T-helper 1 cell (primary cell): ENCODE measurements around the gene PTX4.

ENCODE experiments used
- DNase-seq, 5 donors: peaks; one replicate each; pipeline ENCODE4 v3.0.0-alpha.2; 2012 to 2020

The PTX4 gene

GRCh38 chr16:1523581-1524245, 35.0 kb upstream of the PTX4 start:
- no peak for DNase-seq

DNA sequence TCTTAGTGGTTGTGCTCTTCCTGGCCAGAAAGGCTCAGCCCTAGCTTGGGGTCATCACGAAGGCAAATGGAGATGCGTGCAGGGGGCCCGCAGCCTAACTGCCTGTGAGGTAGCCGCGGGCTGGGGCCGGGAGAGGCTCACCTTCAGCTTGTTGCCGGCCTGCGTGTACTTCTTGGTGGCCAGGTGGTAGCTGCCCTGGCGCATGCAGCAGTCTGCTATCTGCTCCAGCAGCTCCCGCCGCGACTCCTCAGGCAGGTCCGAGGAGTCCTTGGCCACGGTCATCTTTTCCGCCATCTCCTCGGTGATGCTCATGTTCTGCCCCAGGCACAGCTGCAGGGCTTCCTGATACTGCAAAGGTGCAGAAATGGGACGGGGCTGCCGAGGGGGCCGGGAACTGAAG, 31.7 kb upstream of the PTX4 start:
- DNase-seq, result no peak

DNA sequence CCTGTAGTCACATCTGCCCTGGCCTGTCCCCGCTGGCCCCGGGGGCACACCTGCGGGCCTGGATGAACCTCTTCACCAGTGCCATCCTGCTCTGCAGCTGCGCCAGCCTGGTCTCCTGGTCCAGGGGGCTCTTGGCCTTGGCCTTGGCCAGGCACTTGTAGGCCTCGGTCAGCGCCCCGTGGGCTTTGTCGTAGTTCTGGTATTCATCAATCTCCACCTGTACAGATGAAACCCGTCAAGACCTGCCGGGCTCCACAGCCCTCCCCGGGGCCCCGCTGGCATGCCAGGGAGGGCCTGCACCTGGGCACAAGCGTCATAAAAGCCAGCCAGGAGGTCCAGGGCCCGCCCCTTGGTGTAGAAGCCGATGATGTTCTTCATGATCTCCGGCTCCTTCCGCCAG, 31.1 kb upstream of the PTX4 start:
- DNase-seq, result no peak

GRCh38 chr16:1518626-1519135, 29.9 kb upstream of the PTX4 start:
- no peak for DNase-seq

- no peak for DNase-seq
These were observed 25.8 kb upstream of the PTX4 start for GRCh38 chr16:1514507-1514906.

DNA sequence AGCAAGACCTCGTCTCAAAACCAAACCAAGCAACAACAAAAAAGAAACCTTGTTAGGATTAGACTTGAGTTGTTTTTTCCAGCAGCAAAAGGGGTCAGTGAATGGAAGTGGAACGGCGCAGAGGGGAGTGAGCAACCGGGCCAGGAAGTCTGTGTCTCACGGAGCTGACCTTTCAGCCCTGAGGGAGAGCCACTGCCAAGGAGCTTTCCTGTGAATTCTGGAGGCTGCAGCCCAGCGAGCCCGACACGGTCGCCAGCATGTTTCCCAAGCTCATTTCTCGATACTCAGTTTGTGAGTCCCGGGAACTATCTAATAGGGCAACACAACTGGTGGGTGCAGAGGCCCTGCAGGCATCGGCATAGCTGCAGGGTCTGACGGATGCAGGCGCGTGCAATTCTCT, 24.0 kb upstream of the PTX4 start:
- no peak for DNase-seq

DNA sequence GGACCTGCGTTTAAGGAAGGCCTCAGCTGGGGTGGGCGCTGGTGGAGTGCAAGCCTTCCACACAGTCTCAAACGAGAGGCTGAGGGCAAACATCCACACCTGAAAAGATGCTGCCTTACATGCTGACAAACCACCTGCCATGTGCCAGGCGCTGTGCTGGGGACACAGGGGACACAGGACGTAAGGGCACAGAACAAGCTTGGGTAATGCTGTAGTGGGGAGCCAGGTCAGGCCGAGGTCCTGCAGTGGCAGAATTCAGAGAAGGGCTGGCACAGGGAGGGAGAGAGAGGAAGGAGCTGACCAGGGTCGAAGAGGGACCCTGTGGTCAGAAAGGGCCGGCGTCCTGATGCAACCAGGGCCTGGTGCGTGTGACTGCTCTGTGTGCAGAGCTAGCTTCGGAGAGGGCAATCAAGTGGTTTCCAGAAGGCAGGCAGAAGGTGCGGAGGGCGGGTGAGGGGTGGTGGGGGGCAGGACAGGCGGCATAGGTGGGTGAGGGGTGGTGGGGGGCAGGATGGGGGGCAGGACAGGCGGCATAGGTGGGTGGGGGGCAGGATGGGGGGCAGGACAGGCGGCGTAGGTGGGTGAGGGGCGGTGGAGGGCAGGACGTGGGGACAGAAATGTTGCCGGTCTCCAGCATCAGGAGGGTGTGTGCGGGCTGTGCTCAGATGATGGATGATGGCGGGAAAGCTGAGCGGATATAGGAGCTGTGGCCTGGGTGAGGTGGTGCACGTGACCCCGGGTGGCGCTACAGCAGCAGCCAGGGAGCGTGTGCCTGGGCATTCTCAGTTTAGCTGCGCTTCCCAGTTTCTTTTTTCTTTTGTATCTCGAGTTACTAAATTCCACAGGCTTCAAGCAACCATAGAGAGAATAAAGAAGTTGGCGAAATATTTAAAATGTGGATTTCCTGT, 23.2 kb upstream of the PTX4 start:
- no peak for DNase-seq

DNA sequence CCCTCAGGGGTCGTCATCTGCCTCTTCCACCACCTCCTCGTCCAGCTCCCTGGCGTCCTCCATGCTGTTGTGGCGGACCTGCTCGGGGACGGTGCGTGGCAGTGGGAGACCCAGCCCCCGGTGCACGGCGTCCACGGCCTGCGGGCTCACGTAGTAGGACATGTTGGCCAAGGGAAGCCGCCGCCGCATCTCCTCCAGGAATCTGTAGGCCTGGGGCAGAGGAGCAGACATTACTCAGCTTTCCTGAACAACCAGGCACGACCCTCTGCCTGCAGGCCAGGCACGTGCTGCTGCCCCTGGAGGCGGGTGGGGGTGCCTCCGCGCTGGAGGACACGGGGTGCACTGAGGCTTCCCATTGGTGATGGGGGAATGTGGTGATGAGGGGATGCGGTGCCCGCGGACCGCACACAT, 22.2 kb upstream of the PTX4 start:
- no peak for DNase-seq

GRCh38 chr16:1510272-1510671, 21.5 kb upstream of the PTX4 start:
- no peak for DNase-seq

- no peak for DNase-seq
These were observed 20.8 kb upstream of the PTX4 start for GRCh38 chr16:1509307-1510221.

GRCh38 chr16:1508494-1509187, 19.9 kb upstream of the PTX4 start:
- no peak for DNase-seq

GRCh38 chr16:1506494-1507213, 17.9 kb upstream of the PTX4 start:
- no peak for DNase-seq

DNA sequence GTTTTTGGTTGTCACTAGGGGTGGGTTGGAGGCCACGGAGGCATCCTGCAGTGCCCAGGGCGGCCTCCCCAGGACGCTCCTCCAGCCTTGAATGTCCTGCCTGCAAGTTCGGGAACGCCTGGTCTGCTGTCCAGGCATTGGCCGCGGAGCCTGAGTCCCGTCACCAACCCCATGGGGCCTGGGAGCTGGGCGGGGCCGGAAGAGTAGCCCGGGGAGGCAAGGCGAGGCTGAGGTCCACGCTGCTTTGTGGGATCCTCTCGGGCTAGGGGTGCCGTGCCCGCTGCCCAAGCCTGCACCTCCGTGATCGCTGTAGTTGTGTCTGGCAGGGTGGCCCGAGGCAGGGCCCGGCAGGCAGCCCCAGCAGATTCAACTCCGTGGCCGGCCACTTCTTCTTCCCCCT, 17.2 kb upstream of the PTX4 start:
- DNase-seq, result no peak

GRCh38 chr16:1505073-1505844, 16.5 kb upstream of the PTX4 start:
- no peak for DNase-seq

GRCh38 chr16:1503110-1503955, 14.6 kb upstream of the PTX4 start:
- no peak for DNase-seq

DNA sequence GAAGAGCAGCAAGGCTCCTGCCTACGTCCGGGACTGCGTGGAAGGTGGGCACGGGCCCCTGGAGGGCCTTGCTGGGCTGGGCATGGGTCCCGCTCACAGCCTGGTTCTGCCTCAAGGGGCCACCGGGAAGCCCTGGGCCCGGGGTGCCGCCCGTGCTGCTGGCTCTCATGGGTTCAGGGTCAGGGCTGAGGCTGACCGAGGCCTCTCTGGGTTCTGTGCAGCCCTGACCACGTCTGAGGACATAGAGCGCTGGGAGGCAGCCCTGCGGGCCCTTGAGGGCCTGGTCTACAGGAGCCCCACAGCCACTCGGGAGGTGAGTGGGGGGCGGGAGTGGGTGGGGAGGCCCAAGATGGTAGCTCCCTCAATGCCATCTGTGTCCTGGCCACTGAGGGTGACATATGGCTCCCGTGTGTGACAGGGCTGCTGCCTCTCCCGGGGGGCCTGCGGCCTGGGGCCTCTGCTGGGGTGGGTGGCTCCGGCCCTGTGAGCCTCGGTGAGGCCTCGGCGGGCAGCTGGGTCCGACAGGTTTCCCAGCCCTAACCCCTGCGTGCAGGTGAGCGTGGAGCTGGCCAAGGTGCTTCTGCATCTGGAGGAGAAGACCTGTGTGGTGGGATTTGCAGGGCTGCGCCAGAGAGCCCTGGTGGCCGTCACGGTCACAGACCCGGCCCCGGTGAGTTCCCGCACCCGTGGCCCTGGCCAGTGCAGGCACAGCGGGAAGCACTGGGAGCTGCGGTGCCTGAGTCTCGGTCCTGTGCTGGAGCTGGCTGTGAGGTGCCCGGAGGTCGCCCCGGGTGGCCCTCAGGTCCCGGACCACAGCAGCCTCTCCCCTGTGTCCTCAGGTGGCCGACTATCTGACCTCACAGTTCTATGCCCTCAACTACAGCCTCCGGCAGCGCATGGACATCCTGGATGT, 13.6 kb upstream of the PTX4 start:
- no peak for DNase-seq

- DNase-seq, result no peak
These were observed 12.9 kb upstream of the PTX4 start for GRCh38 chr16:1501630-1502029.

DNA sequence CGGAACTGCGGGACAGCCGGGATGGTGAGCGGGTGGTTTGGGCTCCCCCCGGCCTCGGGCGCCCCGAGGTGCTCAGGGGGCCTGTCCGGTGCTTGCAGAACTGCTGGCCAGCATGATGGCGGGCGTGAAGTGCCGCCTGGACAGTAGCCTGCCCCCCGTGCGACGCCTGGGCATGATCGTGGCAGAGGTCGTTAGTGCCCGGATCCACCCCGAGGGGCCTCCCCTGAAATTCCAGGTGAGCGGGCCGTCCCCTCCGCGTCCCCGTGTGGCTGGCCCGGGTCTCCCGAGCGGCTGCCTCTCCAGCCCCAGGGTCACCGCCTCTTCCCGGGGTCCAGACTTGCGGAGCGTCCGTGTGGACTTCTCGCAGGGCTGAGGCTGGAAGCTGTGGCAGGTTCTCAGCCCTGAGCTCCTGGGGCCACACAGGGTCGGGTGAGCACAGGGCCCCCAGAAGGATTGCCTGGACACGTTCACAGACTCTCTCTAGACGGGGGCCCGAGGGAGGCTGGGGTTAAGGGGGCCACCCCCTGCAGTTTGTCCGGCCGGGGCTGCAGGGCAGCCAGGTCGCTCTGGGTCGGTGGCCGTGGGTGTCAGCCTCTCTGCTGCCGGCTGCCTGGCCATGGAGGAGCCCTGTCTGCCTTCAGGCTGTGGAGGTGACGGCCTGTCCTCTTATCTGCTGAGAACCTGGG, 11.9 kb upstream of the PTX4 start:
- no peak for DNase-seq
